Activated gamma-delta T cell (primary cell): ENCODE data around the gene CT45A5.
"Not testable (repeated sequence)": the region's sequence is repeated elsewhere in the genome, so short reads cannot be mapped to it uniquely, and the experiment has no call there.

Source experiments
- DNase-seq: peaks from one replicate; lab custom pipeline; 2025; lab: John Stamatoyannopoulos, UW
- total RNA-seq, 2 donors: gene quantifications; one replicate each; lab custom pipeline; 2026; lab: John Stamatoyannopoulos, UW

The CT45A5 gene
- total RNA-seq: 0 reads per million in 2 donors

DNA sequence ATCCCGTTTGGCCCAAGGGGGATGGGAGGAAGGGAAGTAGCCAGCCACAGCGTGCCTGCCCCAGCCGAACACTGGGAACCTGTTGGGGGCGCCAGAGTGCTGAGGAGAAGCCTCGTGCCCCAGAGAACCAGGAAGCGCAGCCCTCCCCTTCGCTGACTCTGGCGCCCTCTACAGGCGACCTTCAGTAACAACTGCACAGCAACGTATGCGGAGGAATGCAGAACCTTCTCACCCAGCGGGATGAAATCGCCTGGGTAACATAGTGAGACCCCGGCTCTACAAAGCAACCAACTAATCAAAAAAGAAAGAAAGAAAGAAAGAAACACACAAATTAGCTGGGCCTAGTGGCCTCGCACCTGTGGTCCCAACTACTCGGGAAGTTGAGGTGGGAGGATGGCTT lies at the start of gene CT45A5:
CT45A5 (minus strand) TSS at position 101 of the 400 bp plus-strand sequence. CDS start 3,774 bp downstream, outside the sequence.
- DNase-seq: not testable (repeated sequence)

DNA sequence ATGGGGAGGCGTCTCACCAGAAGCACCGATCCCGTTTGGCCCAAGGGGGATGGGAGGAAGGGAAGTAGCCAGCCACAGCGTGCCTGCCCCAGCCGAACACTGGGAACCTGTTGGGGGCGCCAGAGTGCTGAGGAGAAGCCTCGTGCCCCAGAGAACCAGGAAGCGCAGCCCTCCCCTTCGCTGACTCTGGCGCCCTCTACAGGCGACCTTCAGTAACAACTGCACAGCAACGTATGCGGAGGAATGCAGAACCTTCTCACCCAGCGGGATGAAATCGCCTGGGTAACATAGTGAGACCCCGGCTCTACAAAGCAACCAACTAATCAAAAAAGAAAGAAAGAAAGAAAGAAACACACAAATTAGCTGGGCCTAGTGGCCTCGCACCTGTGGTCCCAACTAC lies 34.6 kb upstream of the CT45A5 start, which contains the start of gene CT45A2:
CT45A2 (minus strand) TSS at position 101 of the 400 bp plus-strand sequence. CDS start 3,747 bp downstream, outside the sequence.
- DNase-seq: not testable (repeated sequence)

- DNase-seq: not testable (repeated sequence)
Observed at GRCh38 chrX:135802687-135803086, 17.4 kb upstream of the CT45A5 start, which contains the start of gene CT45A6. Gene CT45A6, minus strand, starts transcription at chrX:135802787. Its CDS starts 3,794 bp downstream, at chrX:135798993.

GRCh38 chrX:135768091-135768490 lies 17.2 kb downstream of the CT45A5 start, which contains the start of gene CT45A3:
Gene CT45A3, minus strand, starts transcription at chrX:135768191. Its CDS starts 3,747 bp downstream, at chrX:135764444.
- not testable (repeated sequence) for DNase-seq

DNA sequence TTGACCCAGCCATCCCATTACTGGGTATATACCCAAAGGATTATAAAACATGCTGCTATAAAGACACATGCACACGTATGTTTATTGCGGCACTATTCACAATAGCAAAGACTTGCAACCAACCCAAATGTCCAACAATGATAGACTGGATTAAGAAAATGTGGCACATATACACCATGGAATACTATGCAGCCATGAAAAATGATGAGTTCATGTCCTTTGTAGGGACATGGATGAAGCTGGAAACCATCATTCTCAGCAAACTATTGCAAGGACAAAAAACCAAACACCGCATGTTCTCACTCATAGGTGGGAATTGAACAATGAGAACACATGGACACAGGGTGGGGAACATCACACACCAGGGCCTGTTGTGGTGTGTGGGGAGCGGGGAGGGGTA lies 40.6 kb downstream of the CT45A5 start:
- not testable (repeated sequence) for DNase-seq

DNA sequence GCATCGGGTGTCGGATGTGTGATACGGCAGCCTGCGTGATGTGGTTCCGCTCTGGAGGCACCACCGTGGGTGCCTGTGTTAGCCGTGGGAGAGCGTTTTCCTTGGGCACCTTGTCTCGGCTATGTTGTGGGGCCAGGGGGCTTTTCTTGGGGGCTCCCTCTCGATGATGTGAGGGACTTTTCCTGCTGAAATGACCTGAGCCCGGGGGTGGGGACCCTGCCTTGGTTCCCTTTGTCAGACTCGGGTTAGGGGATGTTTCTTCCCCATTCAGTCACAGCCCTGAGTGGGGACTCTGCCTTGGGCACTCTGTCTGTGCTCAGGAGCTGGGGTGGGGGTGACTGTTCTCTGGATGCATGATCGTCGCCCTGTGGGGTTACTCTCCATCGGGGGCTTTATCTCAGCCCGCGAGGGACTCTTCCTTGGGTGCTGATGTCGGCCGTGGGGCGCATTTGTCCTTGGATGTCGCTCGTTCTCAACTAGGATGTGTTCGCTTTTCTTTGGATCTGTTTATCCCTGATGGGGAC lies 44.0 kb downstream of the CT45A5 start:
- no peak for DNase-seq

- DNase-seq: no peak
Observed at GRCh38 chrX:135740681-135741149, 44.6 kb downstream of the CT45A5 start.

DNA sequence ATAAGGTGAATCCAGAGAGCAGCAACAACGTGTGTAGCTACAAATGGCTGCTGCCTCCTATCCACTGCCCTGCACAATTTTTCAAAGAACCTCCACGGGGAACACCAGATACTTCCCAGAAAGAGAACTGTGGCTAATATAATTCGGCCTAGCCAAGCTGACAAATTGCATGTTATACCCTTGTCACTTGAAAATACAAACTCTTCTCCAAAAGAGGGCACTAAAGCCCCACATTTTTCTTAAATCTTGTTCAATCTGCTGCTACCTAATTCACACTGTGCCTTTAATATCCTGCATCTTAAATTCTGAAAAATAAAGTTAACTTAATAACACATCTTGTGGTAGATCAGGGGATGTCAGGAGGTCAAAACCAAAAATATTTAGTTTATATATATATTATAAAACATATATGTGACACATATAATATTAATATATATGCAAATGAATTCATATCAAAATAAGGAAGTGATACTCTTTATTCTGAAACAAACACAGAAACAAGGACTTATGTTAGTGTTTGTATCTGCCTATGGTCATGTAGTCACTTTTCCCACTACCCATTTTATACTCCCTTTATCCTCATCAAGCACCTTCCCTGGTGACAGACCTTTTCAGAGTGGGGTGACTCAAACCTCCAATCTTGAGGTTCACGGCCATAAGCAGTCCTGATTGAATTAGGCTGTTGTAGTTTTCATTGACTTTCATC lies 47.8 kb downstream of the CT45A5 start:
- no peak for DNase-seq

DNA sequence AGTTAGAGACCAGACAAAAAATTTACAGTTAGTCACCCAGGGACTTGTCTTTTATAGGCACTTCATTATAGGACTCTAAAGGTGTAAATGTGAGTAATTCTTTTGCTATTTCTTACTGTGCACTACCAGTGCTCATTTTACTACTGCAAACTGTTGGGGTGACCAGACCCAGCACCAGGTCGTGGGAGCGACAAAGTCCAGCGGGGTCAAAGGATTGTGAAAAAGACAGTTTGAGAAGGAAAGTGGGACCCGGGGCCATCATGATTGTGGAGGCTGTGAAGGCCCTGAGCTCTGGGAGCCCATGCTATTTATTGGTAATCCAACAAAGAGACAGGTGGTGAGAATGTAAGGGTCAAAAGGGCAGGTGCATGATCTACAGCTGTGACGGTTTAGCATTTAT lies 50.6 kb downstream of the CT45A5 start:
- not testable (repeated sequence) for DNase-seq
